HepG2 (cell line): ENCODE measurements around the gene PYY. TPM values are rescaled to one million over a fixed set of nuclear protein-coding genes. Genes with fewer than 3 reads are reported as not detected.
A peak's percentile ranks its signal among the peaks of the same experiment; 100 is the strongest.

ENCODE experiments used
- CBX2 ChIP-seq, 2 experiments: fragments of 200-600 bp in 1 of 2; sonication (generic); formaldehyde crosslinking in 1 of 2; IDR thresholded peaks; 2 replicates each; pipeline versions ENCODE4 v1.7.0 to v1.8.1; 2018 to 2022; ENCODE audit warnings: low read depth in 2 of 2, low read length in 1 of 2, mild to moderate bottlenecking in 1 of 2, missing genetic modification reagents in 1 of 2
- CENPT ChIP-seq: sonication (generic); formaldehyde crosslinking; IDR thresholded peaks from 2 replicates; pipeline ENCODE4 v1.8.0; 2022; ENCODE audit warnings: low read depth, mild to moderate bottlenecking, moderate library complexity, missing genetic modification reagents
- DNMT1 ChIP-seq: sonication (generic); formaldehyde crosslinking; IDR thresholded peaks from 2 replicates; pipeline ENCODE4 v1.5.1; 2020; ENCODE audit warnings: mild to moderate bottlenecking, missing genetic modification reagents
- HNRNPUL1 ChIP-seq: fragments of 200-400 bp; formaldehyde crosslinking; IDR thresholded peaks from 2 replicates; pipeline ENCODE4 v1.6.1; 2017; ENCODE audit warnings: low read depth, mild to moderate bottlenecking, low read length, moderate library complexity
- IKZF5 ChIP-seq: IDR thresholded peaks from 2 replicates; pipeline ENCODE4 v1.6.1; 2018; ENCODE audit warnings: missing genetic modification reagents, mild to moderate bottlenecking, missing compliant biosample characterization
- KAT7 ChIP-seq: IDR thresholded peaks from 2 replicates; pipeline ENCODE4 v1.6.1; 2018; ENCODE audit warnings: borderline replicate concordance, missing compliant biosample characterization
- POLR2G ChIP-seq: fragments of 200-400 bp; formaldehyde crosslinking; IDR thresholded peaks from 2 replicates; pipeline ENCODE4 v1.6.1; 2018; ENCODE audit warnings: mild to moderate bottlenecking, low read depth, low read length, moderate library complexity
- REL ChIP-seq: sonication (generic); formaldehyde crosslinking; conservative IDR thresholded peaks from 2 replicates; pipeline ENCODE4 v1.8.0; 2022; ENCODE audit warnings: mild to moderate bottlenecking, missing genetic modification reagents, moderate library complexity
- SNAPC4 ChIP-seq: sonication (generic); formaldehyde crosslinking; IDR thresholded peaks from 2 replicates; pipeline ENCODE4 v1.4.0; 2020; ENCODE audit warnings: mild to moderate bottlenecking, missing genetic modification reagents
- SRSF4 ChIP-seq: fragments of 200-400 bp; formaldehyde crosslinking; IDR thresholded peaks from one replicate; pipeline ENCODE4 v1.6.1; 2018; ENCODE audit warnings: mild to moderate bottlenecking, low read depth, low read length, moderate library complexity; ENCODE audit not compliant: poor library complexity, severe bottlenecking
- TEAD2 ChIP-seq: sonication (generic); formaldehyde crosslinking; IDR thresholded peaks from 2 replicates; pipeline ENCODE4 v1.9.0; 2021; ENCODE audit warnings: missing genetic modification reagents
- USF2 ChIP-seq, 2 experiments: sonication (generic) in 1 of 2; formaldehyde crosslinking in 1 of 2; IDR thresholded peaks; 2 replicates each; pipeline versions ENCODE4 v1.5.1 to v1.6.1; 2011 to 2020; ENCODE audit warnings: borderline replicate concordance in 1 of 2, low read depth in 1 of 2, low read length in 1 of 2, mild to moderate bottlenecking in 1 of 2, missing genetic modification reagents in 1 of 2, moderate library complexity in 1 of 2
- ZBTB26 ChIP-seq: IDR thresholded peaks from 2 replicates; pipeline ENCODE4 v1.6.1; 2016; ENCODE audit warnings: missing compliant biosample characterization, missing genetic modification reagents, borderline replicate concordance
- ZC3H13 ChIP-seq: sonication (generic); formaldehyde crosslinking; IDR thresholded peaks from 2 replicates; pipeline ENCODE4 v1.8.1; 2023; ENCODE audit warnings: mild to moderate bottlenecking, missing genetic modification reagents, moderate library complexity
- ZNF446 ChIP-seq: sonication (generic); formaldehyde crosslinking; IDR thresholded peaks from 2 replicates; pipeline ENCODE4 v1.5.0; 2020; ENCODE audit warnings: mild to moderate bottlenecking, missing genetic modification reagents
- ZNF572 ChIP-seq: sonication (generic); formaldehyde crosslinking; IDR thresholded peaks from 2 replicates; pipeline ENCODE4 v1.5.1; 2020; ENCODE audit warnings: mild to moderate bottlenecking, missing genetic modification reagents
- ZNF747 ChIP-seq: sonication (generic); formaldehyde crosslinking; IDR thresholded peaks from 2 replicates; pipeline ENCODE4 v1.8.1; 2023; ENCODE audit warnings: missing genetic modification reagents, mild to moderate bottlenecking, borderline replicate concordance
- ZNF883 ChIP-seq: sonication (generic); formaldehyde crosslinking; IDR thresholded peaks from 2 replicates; pipeline ENCODE4 v1.5.1; 2020; ENCODE audit warnings: mild to moderate bottlenecking, missing genetic modification reagents; ENCODE audit errors: not compliant biosample characterization
- polyA plus RNA-seq, 8 experiments: library from polyadenylated mRNA; depleted of rRNA in 3 of 8; stranded (reverse) in 7 of 8; unstranded in 1 of 8; fragments of >200 nt; fragmentation: Illumina TruSeq in 4 of 8; extraction: Trizol in 4 of 8; gene quantifications; 2 replicates each; pipeline versions ENCODE4 v1.2.1 to v1.2.3, GENCODE V29; 2011 to 2016; ENCODE audit warnings: low read depth in 4 of 8, missing spikeins in 1 of 8, mixed read lengths in 1 of 8; ENCODE audit not compliant: insufficient read depth in 1 of 8
- total RNA-seq, 5 experiments: library from RNA; depleted of rRNA; stranded (reverse); fragments of >200 nt; fragmentation: Illumina TruSeq; extraction: Trizol; gene quantifications; 2 replicates each; pipeline ENCODE4 v1.2.3, GENCODE V29; 2016; ENCODE audit warnings: low read depth in 1 of 5

PYY gene
- total and polyA plus RNA-seq, 2 of the 13 experiments (the other 11 are each of a cell fraction or from before 2014, with no cell fraction given), result 0.25 TPM; not detected in 1

- TF ChIP-seq ZNF446 (CRISPR knock-in tag), result no peak
- TF ChIP-seq ZC3H13 (CRISPR knock-in tag), result no peak
- no peak for TF ChIP-seq CBX2 (IDR thresholded peaks at IDR 0.05; ENCODE audit: low read depth, low read length)
- TF ChIP-seq CBX2 (CRISPR knock-in tag; IDR thresholded peaks at IDR 0.05; ENCODE audit: low read depth), result no peak
- no peak for TF ChIP-seq CENPT (CRISPR knock-in tag)
- no peak for TF ChIP-seq ZBTB26 (CRISPR knock-in tag)
- TF ChIP-seq SRSF4, result no peak
- TF ChIP-seq KAT7 (CRISPR knock-in tag), result no peak
- TF ChIP-seq TEAD2 (CRISPR knock-in tag), result no peak
- no peak for TF ChIP-seq DNMT1
- TF ChIP-seq ZNF883 (CRISPR knock-in tag), result no peak
- no peak for TF ChIP-seq REL (CRISPR knock-in tag)
- TF ChIP-seq POLR2G, result no peak
- TF ChIP-seq ZNF572 (CRISPR knock-in tag), result no peak
- TF ChIP-seq USF2 (IDR thresholded peaks at IDR 0.05; ENCODE audit: low read depth, low read length), result no peak
- TF ChIP-seq USF2 (CRISPR knock-in tag; IDR thresholded peaks at IDR 0.05; ENCODE audit: borderline replicate concordance), result no peak
- TF ChIP-seq IKZF5 (CRISPR knock-in tag), result peak; percentile 26; the same call in 1 of the 2 replicates
- TF ChIP-seq SNAPC4 (CRISPR knock-in tag), result no peak
- no peak for TF ChIP-seq ZNF747
- no peak for TF ChIP-seq HNRNPUL1
Measured at GRCh38 chr17:43994272-43995149, 40.8 kb upstream of the PYY start (continued).
